GM19452 (cell line): ENCODE data around the gene ADI1.
"Not testable (repeated sequence)": the region's sequence is repeated elsewhere in the genome, so short reads cannot be mapped to it uniquely, and the experiment has no call there.

Experiments
- ATAC-seq: cut with Tn5 transposase; IDR thresholded peaks from one replicate; pipeline ENCODE4 v1.9.1; 2021; ENCODE audit not compliant: unreplicated experiment

ADI1 gene

GRCh38 chr2:3494984-3495666, 24.2 kb downstream of the ADI1 start:
- no peak for ATAC-seq

DNA sequence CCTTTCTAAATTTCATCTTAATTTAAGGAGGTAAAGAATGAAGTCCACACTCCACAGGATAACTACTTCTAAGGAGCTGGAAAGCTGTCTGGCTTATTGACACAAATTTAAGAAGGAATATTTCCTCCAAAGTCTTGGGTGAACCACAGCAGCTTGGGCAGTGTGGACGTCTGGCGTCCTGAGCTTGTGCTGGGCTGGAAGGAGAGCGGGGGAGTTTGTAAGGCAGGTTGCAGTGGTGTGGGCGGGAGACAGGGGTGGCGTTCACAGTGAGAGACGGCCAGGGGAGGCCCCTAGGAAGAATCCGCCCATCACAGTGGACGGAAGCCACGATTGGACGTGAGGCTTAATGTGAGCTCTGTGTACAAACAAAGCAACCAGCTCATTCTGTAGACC, 25.7 kb downstream of the ADI1 start:
- no peak for ATAC-seq

- ATAC-seq, result no peak
Measured at GRCh38 chr2:3492951-3493614, 26.2 kb downstream of the ADI1 start.

DNA sequence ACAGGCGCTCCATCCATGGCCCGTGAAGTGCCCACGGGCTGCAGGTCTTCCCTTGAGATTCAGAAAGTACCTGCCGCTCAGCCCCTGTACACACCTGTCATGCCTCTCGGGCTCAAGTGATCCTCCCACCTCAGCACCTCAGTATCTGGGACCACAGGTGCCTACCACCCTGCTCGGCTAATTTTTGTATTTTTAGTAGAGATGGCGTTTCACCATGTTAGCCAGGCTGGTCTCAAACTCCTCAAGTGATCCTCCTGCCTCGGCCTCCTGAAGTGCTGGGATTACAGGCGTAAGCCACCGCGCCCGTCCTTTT, 26.9 kb downstream of the ADI1 start:
- ATAC-seq, result not testable (repeated sequence)

DNA sequence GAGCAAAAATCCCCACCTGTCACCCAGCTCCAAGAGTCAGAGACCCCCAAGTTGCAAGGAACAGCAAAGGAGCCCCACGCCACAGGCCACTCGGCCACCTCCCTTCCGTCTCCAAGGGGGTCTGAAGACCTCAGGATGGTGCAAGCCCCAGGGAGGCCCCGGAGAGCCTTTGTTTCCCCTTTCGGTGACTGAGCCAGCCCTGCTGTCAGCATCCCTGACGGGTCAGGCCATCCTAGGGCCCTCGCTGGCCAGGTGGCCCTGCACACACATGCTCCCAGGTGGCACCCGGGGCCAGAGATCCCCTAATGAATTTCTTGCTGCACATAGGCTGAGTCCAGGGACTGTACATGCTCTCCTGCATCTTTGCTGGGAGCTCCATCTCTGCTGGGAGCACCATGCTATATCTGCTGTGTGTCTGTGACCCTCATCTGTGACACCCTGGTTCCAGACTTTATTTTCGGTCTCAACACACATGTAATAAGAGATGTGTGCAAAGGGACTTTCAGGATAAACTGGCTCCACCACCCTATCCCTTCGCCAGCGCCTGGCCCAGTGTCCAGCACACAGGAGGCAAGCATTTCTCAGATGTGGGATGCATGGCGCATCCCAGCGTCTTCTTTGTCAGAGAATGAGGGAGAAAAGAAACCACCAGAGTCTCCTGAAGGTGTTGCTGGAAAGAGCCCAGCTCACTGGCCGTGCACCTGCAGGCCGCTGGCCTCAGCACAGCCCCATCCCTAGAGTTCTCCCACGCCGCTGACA, 27.4 kb downstream of the ADI1 start:
- ATAC-seq, result no peak

DNA sequence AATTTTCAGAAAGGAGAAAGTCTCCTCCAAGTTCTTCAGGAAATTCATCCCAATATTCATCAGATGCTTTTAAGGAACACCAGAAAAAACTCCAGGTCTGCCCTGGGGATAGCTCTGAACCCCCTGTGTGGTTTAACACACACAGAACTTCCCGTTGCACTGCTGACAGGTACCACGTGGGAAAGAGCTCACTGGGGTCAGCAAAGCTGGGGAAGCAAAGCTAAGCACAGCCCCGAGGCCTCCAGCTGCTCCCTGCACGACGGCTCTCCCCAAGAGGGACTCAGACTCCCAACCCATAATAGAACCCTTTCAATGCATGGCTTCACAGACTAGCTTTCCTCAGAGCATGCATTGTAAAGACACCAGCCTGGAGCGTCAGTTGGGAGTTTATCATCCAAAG, 28.0 kb downstream of the ADI1 start:
- no peak for ATAC-seq

- no peak for ATAC-seq
Measured at GRCh38 chr2:3490191-3491170, 28.9 kb downstream of the ADI1 start.

GRCh38 chr2:3489764-3490115, 29.6 kb downstream of the ADI1 start:
- ATAC-seq, result no peak

- no peak for ATAC-seq
Measured at GRCh38 chr2:3488855-3489763, 30.2 kb downstream of the ADI1 start.

GRCh38 chr2:3488061-3488531, 31.2 kb downstream of the ADI1 start:
- no peak for ATAC-seq

DNA sequence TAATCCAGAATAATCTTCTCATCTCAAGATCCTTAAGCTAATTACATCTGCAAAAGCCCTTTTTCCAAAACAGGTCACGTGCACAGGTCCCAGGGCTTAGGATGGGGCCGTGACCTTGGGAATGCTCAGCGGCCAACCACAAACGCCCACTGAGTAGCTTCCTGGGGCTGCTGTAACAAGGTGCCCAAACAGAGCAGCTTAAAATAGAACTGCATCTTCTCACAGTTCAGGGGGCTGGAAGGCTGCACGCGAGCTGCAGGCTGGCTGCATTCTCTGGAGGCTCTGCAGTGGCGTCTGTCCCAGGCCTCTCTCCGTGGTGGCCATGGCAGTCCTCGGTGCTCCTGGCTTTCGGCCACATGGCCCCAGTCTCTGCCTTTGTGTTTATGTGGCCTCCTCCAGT, 31.9 kb downstream of the ADI1 start:
- no peak for ATAC-seq

DNA sequence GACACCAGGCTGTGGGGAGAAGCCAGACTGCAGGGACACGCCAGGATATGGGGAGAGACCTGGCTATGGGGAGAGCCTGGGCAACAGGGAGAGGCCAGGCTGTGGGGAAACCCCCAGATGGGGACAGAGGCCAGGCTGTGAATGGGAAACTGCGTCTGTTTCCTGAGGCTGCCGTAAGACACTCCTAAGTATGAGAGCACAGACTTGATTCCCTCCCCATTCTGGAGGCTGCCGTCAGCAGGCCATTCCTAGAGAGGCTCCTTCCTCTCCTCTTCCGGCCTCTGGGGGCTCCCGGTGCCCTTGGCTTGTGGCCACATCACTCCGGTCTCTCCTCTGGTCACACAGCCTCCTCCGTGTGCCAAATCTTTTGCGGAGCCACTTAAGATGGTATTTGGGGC, 32.3 kb downstream of the ADI1 start:
- no peak for ATAC-seq

DNA sequence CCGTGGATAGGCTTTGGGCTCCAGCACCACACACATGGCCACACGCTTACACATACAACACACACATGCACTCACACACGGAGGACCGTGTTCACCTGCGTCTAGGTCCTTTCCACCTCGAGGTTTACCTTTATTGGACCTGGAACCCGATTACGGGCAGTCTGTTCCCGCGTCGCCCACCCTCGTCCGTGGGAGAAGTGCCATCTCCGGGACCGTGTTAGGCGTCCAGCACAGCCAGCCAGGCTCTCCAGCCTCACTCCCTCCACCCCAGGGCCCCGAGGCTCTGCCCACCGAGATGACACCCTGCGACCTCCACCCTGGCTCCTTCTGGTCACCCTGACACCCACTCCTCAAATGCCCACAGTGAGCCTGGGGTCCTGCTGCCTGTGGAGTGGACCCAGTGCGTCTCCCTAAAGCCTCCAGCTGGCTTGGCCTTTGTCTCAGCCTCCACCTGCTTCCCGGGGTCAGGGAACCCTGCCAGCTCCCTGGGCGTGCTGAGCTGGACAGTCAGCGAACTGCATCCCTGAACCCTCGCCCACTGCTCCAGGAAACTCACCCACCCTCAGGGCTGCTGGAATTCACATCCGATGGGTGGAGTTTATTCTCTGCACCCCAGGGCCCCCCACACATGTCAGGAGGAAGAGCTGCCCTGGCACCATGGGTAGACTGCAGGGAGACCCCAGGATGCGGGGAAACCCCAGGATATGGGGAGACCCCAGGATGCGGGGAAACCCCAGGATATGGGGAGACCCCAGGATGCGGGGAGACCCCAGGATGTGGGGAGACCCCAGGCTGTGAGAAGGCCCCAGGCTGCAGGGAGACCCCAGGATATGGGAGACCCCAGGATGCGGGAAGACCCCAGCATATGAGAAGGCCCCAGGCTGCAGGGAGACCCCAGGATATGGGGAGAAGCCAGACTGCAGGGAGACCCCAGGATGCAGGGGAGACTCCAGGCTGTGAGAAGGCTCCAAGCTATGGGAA, 33.0 kb downstream of the ADI1 start:
- no peak for ATAC-seq

GRCh38 chr2:3485166-3485565, 34.2 kb downstream of the ADI1 start:
- ATAC-seq, result no peak

DNA sequence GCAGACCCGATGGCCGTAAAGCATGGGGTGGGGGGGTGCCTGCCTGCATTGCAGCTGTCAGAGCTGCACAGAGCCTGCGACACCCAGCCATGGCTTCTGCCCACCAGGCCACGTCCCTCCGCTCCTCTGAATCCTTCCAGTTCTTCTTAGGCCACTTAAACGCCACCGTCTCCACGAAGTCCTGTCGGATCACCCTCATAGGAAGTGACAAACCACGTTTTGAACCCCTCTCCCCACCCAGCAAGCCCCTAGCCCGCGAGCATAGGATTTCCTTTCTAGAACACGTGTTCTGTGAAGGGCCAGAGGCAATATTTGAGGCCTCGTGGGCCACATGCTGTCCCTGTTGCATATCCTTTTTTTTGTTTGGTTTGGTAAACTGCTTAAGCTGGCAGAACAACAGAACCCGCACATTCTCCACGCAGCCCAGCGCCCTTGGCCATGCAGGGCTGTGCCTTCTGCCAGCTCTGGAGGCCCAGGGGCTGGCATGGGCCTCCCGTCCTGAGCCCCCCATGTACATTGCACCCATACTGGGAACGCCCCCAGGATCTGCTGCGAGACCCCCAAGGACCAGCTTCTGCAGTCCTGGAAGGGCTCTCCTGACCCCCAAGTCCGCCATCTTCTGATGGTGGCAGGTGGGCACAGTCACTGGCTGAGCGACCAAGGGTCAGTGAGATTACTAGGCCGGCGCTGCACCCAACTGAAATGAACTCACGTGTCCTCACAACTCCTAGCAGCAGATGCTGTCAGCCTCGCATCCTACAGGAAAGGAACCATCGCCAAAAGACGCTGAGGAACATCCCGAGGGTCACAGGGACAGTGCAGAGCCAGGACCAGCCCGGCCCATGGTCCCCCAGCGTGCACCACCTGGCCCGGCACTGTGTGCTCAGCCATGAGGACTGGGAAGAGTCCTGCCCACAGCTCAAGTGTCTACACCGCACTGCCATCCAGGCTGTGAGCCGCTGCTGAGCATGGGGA, 35.1 kb downstream of the ADI1 start:
- ATAC-seq, result no peak

- no peak for ATAC-seq
Measured at GRCh38 chr2:3483227-3483985, 35.9 kb downstream of the ADI1 start.

- ATAC-seq, result no peak
Measured at GRCh38 chr2:3482363-3482821, 36.9 kb downstream of the ADI1 start.
